HG02678 (cell line): Measurements from ENCODE around the gene PROCR.
"Not testable (repeated sequence)": the region's sequence is repeated elsewhere in the genome, so short reads cannot be mapped to it uniquely, and the experiment has no call there.

Experiments
- ATAC-seq: cut with Tn5 transposase; IDR thresholded peaks from one replicate; pipeline ENCODE4 v1.9.1; 2021; ENCODE audit warnings: mild to moderate bottlenecking, moderate library complexity; ENCODE audit not compliant: unreplicated experiment

Gene PROCR

DNA sequence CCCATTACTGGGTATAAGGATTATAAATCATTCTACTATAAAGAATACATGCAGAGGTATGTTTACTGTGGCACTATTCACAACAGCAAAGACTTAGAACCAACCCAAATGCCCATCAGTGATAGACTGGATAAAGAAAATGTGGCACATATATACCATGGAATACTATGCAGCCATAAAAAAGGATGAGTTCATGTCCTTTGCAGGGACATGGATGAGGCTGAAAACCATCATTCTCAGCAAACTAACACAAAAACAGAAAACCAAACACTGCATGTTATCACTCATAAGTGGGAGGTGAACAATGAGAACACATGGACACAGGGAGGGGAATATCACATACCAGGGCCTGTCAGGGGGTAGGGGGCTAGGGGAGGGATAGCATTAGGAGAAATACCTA lies 7.3 kb upstream of the PROCR start:
- ATAC-seq: not testable (repeated sequence)

DNA sequence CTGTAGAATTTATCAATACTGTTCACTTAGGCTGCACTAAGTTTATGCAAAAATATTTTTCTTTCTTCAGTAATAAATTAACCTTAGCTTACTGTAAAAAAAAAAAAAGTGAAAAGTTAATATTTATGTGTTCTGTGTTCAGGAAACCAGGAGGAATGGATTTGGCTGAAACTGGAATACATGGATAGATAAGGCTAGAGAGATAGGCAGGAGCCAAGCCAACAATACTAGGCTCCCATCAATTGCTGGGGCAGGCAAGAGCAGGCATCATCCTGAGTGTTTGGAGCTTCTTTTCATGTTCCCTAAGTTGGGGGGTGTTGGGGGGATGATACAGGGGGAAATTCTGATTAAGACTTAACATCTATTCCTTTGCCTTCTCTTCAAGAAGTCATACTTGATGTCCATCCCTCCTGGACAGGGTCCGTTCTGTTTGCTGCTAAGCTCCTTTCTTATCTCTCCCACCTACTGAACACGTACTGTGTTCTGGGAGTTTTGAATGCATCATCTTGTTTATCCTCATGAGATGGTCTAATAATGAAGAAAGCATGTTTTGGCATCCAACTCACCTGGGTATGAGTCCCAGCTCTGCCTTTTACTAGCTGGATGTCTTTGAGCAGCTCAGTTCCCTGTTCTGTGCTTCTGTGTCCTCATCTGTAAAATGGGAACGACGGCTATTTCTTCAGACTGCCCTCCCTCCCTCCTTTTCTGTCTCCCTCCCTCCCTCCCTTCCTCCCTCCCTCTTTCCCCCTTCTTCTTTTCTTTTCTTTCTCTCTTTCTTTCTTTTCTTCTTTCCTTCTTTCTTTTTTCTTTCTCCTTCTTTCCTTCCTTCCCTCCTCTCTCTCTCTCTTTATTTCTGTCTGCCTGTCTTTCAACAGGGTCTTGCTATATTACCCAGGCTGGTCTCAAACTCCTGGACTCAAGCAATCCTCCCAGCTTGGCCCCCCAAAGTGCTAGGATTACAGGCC lies 6.4 kb upstream of the PROCR start:
- ATAC-seq: no peak

DNA sequence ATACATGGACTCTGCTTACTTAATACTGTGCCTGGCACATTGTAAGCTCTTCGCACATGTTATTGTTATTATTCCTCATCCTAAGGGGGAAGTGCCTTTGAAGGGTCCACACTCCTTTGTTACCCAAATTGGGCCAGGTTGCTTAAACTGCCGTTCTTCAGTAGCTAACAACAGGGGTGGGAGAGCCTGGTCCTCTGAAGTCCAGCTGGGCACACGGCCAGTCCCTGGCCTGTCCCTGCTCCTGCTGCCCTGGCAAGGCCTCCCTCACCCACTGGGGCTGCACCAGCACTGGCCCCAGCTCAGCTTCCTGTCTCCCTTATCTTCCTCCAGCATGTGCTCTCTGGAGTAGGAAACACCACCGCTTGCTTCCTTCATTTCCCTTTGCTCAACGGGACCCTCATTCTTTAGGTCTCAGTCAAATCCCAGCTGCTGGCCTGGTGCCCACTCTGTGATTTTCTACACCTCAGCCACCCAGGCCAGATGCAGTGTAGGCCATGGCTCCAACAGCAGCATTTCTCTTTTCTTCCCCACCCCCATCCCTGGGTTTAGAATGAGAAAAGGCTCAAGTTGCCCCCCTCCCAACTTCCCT lies 5.5 kb upstream of the PROCR start:
- no peak for ATAC-seq

DNA sequence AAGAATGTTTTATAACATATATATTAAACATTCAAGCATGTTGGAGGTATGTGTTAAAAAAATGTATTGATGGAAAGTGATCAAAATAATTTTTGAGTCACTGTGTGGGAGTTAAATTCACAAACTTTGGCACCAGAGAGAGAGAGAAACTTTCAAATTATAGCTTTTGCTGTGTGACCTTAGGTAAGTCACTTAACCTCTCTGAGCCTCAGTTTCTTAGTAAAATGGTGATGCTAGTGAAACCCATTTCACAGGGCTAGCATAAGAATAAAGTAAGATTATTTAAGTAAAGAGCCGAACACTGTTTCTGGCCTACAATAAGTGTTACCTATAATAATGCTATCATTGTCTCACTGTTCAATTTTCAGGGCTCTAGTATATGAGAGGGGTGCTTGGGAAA lies 4.1 kb upstream of the PROCR start:
- no peak for ATAC-seq

DNA sequence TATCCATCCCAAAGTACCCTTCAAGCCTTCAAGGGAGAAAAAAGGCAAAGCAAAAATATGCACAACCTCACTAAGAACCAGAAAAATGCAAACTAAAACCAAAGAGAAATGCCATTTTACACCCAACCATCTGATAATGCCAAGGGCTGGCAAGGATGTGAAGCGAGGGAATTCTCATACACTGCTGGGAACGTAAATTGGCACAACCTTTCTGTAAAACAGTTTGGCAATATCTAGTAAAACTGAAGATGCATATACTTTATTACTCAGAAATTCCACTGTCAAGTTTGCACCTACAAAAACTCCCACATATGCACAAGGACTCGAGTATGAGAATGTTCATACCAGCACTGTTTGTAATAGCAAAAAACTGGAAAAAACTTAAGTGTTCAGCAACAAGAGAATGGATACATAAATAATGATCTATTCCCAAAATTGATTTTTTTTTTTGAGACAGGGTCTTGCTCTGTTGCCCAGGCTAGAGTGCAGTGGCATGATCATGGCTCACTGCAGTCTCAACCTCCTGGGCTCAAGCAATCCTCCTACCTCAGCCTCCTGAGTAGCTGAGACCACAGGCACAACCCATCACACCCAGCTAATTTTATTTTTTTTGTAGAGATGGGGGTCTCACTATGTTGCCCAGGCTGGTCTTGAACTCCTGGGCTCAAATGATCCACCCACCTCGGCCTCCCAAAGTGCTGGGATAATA lies 3.0 kb upstream of the PROCR start:
- ATAC-seq: not testable (repeated sequence)

DNA sequence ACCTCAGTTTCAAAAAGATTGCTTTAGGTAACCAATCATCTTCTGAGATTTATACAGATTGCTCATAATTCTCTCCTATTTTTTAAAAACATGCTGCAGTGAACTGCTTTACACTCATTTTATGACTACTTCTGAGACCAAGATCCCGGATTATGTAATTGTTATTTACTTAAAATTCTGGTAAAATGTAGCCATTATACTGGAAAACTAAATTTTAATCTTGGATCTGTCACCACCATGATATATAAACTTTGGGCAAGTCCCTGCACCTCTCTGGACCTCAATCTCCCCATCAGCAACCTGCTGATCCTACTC lies 477 bp upstream of the PROCR start:
- ATAC-seq: no peak

DNA sequence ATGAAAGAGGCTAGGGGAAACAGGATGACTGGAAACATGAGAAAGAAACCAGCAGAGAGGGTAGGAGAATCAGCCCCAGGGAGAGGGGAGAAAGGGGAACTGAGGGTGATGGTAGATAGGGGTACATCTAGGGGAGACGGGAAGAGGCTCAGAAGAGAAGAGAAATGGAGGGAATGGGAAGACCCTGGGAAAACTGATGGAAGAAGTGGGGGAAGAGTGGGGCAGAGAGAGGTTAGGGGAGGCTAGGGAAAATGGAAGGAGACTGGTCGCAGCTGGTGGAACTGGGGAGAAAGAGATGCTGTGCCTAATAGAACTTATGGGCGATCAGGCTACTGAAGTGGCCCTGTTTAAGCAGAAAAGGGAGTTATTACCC lies 548 bp downstream of the PROCR start:
- ATAC-seq: no peak

DNA sequence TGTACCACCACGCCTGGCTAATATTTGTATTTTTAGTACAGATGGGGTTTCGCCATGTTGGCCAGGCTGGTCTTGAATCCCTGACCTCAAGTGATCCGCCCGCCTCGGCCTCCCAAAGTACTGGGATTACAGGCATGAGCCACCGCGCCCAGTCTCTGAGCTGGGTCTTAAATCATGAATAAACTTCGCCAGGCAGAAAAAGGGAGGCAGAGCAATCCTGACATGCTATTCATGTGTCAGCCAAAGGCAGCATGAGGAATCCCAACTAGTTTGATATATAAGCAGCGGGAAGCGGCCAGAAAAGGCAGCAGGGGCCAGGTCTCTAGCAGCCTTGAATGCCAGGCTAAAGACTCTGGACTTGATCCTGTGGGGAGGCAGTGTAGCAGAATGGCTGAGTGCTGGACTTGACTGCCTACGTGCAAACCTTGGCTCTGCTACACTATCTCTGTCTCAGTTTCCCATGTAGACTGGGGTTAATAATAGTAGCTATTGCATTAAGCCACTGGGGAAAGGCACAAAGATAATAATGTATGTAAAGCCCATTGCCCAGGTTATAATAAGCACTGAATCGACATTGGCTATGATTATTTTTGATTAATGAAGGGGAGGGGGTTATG lies 1.8 kb downstream of the PROCR start:
- no peak for ATAC-seq

DNA sequence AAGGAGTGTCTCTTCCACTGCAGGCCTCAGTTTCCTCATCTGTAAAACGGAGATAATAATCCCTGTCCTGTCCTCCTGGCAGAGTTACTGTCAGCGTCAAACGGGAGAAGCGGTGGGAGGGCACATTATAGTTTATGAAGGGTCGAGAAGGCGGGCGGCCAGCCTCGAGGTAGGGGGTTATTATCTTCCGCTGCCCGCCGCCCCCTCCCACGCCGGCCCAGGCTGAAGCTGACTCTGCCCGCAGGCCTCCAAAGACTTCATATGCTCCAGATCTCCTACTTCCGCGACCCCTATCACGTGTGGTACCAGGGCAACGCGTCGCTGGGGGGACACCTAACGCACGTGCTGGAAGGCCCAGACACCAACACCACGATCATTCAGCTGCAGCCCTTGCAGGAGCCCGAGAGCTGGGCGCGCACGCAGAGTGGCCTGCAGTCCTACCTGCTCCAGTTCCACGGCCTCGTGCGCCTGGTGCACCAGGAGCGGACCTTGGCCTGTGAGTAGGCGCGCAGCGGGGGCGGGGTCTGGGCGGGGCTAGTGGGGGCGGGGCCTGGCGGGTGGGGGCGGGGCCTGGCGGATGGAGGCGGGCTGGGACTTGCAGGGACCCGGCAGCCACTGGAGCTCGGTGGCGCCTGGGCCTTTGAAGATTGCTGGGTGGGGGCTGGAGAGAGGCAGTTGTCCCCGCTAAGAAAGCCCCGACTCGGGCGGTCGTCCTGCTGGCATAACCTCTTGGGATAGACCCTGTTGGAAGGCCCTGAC lies 2.8 kb downstream of the PROCR start:
- ATAC-seq: no peak

DNA sequence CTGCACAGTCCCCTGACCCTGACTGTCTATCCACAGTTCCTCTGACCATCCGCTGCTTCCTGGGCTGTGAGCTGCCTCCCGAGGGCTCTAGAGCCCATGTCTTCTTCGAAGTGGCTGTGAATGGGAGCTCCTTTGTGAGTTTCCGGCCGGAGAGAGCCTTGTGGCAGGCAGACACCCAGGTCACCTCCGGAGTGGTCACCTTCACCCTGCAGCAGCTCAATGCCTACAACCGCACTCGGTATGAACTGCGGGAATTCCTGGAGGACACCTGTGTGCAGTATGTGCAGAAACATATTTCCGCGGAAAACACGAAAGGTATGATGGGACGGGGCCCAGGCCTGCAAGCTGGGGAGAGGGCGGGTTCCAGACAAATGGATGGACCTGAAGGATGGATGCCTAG lies 4.3 kb downstream of the PROCR start:
- ATAC-seq: no peak

DNA sequence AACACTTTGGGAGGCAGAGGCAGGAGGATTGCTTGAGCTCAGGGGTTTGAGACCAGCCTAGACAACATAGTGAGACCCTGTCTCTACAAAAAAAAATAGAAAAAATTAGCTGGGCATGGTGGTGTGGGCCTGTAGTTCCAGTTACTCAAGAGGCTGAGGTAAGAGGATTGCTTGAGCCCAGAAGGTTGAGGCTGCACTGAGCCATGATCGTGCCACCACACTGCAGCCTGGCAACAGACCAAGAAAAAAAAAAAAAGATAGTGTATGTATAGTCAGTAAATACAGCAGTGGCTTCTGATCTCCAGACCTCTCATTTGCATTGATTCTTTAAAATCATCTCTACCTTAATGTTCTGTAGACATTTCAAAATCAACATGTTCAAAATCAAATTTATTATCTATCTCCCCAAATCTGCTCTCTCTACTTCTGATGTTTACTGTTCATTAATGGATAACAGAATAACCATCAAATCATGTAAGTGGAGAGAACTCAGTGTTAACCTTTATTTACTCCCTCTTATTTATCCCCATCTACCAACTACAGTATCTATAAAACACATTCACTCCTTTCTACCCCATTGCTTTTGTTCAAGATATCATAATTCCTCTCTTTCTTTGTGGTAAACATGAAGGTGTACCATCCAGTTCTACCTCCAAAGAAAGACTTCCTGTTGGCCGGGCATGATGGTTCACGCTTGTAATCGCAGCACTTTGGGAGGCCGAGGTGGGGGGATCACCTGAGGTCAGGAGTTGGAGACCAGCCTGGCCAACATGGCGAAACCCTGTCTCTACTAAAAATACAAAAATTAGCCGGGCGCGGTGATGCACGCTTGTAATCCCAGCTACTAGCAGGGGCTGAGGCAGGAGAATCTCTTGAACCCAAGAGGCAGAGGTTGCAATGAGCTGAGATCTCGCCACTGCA lies 7.7 kb downstream of the PROCR start:
- no peak for ATAC-seq

DNA sequence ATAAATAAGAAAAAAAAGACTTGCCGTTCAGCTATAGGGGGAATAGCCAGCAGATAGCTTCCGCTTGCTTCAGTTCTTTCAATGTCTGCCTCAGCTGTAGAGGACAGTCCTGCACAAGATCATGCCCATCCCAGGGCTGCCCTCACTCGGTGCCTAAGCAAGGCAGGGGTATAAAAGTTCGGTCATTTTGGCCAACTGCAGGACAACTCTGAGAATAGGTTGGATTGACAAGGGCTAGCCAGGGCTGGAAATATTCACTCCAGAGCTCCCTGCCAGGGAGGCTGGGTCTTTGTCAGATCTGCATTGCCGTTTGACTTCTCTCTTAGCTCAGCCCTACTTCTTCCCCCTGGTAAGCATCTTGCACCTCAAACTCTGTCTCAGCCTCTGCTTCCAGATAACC lies 8.4 kb downstream of the PROCR start:
- ATAC-seq: no peak

DNA sequence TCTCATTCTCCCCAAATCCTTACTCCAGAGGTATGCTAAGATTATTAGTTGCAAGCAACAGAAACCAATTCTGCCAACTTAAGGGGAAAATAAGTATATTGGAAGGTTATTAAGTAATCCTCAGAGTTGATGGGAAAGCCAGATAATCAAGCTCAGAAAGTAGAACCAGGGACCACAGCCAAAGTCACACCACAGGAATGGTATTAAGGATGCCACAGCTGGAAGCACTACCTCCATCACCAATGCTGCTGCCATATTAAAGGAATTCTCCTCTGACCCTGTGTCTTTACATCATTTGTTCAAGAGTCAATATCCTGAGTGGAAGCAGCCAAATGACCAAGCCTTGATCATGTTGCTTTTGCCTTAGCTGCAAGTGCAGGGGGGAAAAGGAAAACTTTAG lies 9.9 kb downstream of the PROCR start:
- ATAC-seq: no peak

DNA sequence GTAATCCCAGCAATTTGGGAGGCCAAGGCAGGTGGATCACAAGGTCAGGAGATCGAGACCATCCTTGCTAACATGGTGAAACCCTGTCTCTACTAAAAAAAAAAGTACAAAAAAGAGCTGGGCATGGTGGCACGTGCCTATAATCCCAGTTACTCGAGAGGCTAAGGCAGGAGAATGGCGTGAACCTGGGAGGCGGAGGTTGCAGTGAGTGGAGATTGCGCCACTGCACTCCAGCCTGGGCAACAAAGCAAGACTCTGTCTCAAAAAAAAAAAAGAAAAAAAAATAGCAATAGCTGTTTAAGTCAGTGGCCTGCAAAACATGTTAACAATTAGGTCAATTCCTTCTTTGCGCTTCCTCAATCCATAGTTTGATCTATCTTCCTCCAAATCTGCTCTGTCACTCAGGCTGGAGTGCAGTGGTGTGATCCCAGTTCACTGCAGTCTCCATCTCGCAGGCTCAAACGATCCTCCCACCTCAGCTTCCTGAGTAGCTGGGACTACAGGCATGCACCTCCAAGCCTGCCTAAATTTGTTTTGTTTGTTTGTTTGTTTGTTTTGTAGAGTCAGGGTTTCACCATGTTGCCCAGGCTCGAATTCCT lies 14.9 kb downstream of the PROCR start:
- ATAC-seq: not testable (repeated sequence)

DNA sequence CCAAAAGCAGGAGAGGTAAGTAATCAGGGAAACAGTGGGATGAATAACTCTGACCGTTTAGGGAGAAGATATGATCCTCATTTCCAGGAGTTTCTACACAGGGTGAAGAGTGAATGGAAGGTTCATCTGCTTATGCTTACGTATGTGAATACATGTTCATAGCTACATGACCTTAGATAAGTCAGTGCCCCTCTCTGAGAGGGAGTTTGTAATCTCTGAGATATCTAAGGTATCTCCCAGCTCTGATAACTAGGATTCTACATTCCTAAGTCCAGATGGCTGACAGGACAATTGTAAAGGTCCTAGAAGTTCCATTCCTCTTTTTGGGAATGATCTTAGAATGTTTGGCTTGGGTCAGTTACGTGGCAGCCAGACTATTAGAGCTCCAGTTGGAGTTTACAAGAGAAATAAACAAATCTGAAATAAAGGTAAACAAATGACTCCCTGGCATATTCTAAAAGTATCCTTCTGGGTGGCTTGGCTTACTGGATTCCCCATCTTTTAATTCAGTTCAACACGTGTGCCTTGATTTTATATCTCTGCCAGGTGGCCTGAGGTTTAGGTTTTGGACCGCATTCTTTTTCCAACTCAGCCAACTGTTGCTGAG lies 15.8 kb downstream of the PROCR start:
- no peak for ATAC-seq

DNA sequence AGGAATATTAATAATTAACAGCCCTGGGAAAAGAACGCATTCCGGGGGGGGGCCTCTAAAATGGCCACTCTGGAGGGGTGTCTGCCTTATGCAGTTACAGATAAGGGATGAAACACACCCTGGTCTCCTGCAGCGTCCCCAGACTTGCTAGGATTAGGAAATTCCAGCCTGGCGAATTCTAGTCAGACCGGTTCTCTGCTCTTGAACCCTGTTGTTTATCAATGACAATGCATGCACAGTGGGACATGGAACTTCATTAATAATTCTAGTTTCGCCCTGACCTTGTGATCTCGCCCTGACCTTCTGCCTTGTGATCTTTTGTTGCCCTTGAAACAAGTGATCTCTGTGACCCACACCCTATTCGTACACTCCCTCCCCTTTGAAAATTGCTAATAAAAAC lies 17.4 kb downstream of the PROCR start:
- not testable (repeated sequence) for ATAC-seq

DNA sequence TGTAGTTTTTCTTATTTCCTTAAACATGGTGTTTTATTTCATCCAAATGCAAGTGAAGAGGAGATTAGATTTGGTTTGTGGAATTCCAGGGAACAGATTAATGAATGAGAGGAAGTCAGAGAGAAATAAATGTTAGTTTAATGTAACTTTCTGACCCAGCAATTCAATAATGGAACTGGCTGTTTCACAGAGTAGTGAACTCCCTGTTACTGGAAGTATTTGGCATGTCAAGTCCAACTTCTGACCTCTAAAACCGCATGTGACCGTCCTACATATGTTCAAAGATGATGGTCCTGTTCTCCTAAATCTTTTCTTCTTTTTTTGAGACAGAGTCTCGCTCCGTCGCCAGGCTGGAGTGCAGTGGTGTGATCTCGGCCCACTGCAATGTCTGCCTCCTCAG lies 18.7 kb downstream of the PROCR start:
- ATAC-seq: no peak

DNA sequence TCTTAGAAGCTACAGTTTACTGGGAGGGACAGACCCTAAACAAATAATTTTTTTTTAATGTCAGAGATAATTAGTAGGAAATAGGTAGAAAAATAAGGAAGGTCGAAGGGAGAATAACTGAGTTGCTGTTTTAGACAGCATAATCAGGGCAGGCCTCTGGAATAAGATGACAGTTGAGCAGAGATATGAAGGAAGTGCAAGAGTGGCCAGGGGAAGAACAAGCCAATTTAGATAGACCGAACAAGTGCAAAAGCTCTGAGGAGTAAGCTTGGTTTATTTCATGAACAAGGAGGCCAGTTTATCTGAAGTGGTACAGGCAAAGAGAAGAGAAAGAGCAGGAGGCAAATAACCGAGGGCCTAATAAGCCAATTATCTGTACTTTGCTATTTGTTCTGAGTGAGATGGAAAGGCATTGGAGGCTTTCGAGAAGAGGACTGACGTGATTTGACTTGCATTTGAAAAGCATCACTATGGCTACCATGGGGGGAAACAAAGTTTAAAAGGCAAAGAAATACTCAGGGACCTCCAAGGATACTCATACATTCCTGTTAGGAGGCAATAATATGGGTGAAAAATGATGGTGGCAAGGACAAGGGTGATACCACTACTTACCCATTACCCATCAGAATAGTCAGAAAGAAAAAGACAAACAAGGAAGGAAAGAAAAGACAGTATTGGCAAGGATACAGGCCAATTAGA lies 19.7 kb downstream of the PROCR start:
- no peak for ATAC-seq
